NCI-H226 (cell line): ENCODE data around the gene GMPR.

Experiments used
- DNase-seq: peaks from one replicate; pipeline ENCODE4 v3.0.0-alpha.2; 2015

GMPR gene

GRCh38 chr6:16274885-16275589, 36.6 kb downstream of the GMPR start:
- no peak for DNase-seq

GRCh38 chr6:16277101-16277981, 39.0 kb downstream of the GMPR start:
- DNase-seq, result peak; percentile 88

DNA sequence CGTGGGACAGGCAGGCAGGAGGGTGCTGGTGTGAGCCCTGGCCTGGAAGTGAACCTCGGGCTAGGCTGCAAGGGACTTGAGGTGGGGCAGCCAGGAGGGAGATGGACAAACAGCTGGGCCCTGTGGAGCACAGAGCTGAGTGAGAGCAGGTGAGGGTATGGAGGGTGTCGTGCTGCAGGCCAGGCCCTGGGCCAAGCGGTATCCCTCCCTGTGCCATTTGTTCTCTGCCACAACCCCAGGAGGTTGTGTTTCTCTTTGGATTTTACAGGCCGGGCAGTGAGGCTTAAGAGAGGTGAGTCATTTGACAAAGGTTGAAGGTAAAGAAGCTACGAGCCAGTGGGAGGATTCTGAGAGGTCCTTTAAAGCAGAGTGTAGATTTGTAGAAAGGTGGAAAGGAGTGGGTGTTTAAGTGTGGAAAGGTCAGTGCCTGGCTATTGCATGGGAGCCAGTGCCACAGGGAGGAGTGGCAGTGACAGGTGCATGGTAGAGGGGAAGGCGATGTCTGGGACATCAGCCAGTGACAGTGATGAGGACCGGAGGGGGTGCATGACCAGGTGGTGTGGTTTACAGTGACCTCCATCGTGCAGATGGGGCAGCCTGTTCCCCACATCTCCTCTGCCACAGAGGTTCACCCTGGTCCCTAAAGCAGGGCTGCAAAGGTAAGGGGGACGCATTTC, 39.8 kb downstream of the GMPR start:
- DNase-seq, result no peak

- DNase-seq, result no peak
These were observed 40.4 kb downstream of the GMPR start for GRCh38 chr6:16278750-16279149.

GRCh38 chr6:16279243-16279642, 40.9 kb downstream of the GMPR start:
- DNase-seq, result no peak

DNA sequence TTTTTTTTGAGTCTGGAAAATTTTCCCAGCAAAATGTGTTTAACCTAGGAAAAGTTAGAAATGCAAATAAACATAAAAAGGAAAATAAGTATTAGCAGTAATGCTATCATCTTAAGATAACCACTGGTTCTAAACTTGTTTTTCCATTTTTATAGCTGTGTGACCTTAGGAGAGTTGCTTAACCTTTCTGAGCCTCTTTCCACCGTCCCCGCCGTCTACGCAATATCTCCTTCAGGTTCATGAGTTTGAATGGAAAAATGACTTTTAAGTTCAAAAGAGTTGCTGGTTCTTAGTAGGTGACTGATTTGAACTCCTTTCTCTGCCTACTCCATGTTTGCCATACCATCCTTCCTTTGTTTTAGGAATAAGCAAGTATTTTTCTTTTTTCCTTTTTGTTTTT, 44.0 kb downstream of the GMPR start:
- DNase-seq, result no peak

DNA sequence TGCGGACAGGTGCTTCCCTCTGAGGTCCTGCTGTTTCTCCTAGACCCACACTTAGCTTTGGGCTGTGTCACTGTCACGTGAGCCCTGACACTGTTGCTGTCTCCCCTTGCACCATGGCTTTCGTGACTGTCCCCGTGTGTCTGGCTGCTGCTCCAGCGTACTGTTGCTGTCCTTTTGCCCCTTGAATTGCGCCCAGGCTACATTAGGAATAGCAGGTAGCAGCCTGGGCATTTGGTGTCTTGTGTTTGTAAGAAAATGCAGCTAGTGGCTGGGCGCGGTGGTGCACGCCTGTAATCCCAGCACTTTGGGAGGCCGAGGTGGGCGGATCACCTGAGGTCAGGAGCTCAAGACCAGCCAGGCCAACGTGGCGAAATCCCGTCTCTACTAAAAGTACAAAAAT, 46.1 kb downstream of the GMPR start:
- no peak for DNase-seq

- no peak for DNase-seq
These were observed 47.2 kb downstream of the GMPR start for GRCh38 chr6:16285467-16286150.

- DNase-seq, result no peak
These were observed 47.8 kb downstream of the GMPR start for GRCh38 chr6:16286151-16286522.

GRCh38 chr6:16288163-16288562, 49.8 kb downstream of the GMPR start:
- no peak for DNase-seq

DNA sequence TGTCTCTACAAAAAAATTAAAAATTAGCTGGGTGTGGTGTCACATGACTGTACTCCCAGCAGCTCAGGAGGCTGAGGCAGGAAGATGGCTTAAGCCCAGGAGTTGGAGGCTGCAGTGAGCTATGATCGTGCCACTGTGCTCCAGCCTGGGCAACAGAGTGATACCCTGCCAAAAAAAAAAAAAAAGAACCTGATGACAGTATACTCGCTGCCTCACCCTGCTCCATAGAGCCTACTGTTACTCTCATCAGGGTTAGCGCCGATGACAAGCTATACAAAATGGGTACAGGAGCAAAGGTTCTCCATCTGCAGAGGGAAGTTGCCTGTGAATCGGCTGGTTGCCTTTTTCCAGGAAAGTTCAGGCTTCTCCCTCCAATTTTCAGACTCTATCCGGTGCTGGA, 53.4 kb downstream of the GMPR start:
- DNase-seq, result no peak

- DNase-seq, result no peak
These were observed 54.0 kb downstream of the GMPR start for GRCh38 chr6:16292432-16292831.

DNA sequence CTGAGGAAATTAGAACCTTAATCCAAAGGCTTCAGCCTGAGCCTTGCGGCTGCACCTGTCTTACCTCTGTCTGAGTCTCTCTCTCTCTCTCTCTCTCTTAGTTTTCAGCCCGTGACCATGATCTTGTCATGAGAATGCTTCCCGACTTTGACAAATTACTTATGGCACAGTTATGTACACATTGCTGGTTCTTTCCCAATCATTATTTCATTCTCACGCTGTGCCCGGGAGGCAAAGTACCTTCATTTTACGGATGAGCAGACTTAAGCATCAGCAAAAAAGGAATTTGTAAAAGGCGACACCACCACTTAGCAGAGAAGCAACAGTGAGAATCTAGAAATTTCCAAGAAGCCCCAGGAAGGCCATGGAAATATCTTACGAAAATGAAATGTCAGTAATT, 54.6 kb downstream of the GMPR start:
- DNase-seq, result no peak

DNA sequence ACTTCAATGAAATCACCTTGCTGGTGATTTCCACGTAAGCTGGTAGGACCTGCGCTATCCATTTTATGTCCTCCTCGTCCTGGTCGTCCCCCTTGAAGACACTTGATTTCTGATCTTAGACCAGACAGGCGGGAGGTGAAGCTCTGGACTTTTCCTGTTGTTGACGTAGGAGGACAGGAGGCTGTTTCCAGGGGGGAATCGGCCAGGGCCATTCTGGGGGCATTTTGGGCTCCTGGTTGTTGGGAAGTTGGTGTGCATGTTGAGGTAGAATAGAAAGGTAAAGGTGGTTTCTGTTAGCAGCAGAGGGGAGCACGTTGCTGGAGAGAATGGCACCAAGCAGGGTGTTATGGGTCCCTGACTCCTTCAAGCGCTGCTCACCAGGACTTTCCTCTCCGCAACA, 56.0 kb downstream of the GMPR start:
- DNase-seq, result no peak

GRCh38 chr6:16295060-16295459, 56.7 kb downstream of the GMPR start:
- DNase-seq, result no peak

- no peak for DNase-seq
These were observed 57.1 kb downstream of the GMPR start for GRCh38 chr6:16295471-16295870.

DNA sequence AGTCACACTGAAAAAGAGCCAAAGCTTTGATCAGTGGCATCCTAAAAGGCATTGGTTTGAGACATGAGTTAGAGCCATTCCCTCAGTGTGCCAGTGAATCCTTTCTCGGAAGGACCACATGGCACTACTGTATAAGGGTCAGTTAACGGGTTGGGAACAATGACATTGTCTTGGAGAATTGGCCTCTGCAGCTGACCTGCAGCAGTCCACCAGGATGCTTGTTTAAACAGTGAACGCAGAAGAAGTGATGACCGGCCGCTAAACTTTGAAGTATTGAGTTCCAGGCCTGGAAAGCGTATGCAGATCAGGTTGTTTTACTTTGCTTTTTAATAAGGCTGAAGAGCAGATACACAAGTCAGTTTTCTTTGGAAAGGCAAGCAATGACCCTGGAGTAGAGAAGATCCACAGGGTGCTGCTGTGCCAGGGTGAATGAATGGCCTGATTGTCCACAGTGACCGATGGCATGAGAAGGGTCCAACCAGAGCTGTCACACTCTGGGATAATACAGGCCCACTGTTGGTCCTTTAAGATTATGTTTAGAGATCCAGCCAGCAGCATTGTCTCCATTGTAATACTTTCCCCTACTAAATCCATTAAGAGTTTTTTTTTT, 57.8 kb downstream of the GMPR start:
- no peak for DNase-seq

- no peak for DNase-seq
These were observed 61.5 kb downstream of the GMPR start for GRCh38 chr6:16299861-16300260.

GRCh38 chr6:16301511-16301910, 63.1 kb downstream of the GMPR start:
- no peak for DNase-seq

GRCh38 chr6:16302721-16303552, 64.5 kb downstream of the GMPR start:
- DNase-seq, result no peak

DNA sequence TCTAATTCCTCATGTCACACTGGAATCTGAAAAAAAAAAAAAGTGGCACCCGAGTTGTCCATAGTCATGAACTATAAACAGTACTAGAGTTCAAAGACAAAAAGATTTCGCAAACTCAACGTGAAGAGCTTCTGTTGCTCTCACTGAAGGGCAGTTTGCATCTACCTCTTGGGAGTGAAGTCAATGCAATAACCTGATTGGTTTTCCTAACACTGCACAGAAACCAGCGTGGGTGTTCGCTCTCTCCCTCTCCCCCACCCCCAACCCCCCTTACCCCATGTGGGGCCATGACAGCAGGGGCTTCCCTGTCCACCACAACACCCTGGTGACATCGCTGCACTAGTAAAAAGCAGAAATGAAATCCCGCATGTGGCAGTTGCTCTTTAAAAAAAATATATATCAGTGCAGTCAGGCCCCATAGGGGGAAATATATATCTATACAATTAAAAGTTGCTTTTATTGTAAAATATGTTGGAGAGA, 66.9 kb downstream of the GMPR start:
- no peak for DNase-seq

DNA sequence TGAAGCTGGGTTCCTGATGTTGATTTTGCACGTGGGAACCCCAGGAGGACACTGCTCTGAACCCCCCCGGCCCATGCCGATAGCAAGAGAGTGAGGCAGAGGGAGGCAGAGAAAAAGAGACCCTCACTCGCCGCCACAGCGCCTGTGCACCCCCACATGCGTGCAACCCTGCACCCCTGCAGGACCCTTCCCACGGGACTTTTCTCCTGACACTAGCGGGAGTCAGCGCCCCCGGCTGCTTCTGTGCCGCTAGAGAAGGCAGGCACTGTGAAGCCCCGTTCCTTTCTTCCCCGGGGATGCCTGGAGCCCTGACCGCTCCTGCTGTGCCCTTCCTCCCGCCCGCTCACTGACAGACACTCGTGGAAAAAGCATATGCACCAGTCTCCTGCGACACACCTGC, 67.4 kb downstream of the GMPR start:
- DNase-seq, result no peak
